HTR-8/SVneo (cell line): Measurements from ENCODE around the gene SKOR2.

Experiments used
- DNase-seq: peaks from one replicate; pipeline ENCODE4 v3.0.0; 2011; ENCODE audit warnings: low spot score, mixed read lengths; ENCODE audit not compliant: insufficient read length
- FAIRE-seq: peaks from 2 replicates; lab custom pipeline; 2011; peaks lifted over from hg19 to GRCh38; lab: Jason Lieb, UNC

SKOR2 gene

DNA sequence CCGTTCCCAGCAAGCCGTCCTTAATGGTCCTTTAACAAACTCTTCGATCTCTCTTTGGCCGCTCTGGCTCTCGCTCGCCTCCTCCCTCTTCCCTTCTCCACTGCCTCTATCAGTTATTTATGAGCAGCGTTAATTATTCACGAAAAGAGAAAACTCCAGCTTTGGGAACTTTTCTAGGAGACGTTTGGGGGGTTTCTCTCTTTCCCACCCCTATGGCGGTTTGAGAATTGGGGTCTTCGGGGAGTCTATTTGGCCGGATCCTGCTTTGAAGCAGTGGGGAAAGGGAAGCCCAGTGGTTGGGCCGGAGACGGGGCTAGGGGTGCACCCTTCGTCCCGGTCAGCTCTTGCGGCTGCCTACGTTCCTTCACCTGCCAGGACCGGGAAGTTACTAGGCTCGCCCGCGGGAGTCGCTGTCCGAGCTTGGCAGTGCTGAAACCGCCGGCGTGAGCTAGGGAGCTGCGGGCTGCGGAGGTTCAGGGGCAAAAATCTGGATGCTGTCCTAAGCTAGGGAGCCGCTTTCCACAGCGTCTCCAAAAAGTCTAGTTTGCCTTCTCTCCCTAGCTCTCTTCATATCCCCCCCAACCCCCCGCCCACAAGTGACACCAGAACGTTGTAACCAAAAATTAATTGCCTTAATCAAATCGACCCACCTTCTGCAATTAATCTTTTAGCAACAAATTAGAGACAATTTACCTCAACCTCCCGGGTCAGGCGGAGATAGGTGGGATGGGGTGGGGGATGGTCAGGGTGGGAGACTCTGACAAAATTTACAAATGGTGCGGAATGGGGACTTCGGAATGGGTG lies 8.9 kb upstream of the SKOR2 start:
- peak; percentile 29 for DNase-seq
- FAIRE-seq, result no peak

DNA sequence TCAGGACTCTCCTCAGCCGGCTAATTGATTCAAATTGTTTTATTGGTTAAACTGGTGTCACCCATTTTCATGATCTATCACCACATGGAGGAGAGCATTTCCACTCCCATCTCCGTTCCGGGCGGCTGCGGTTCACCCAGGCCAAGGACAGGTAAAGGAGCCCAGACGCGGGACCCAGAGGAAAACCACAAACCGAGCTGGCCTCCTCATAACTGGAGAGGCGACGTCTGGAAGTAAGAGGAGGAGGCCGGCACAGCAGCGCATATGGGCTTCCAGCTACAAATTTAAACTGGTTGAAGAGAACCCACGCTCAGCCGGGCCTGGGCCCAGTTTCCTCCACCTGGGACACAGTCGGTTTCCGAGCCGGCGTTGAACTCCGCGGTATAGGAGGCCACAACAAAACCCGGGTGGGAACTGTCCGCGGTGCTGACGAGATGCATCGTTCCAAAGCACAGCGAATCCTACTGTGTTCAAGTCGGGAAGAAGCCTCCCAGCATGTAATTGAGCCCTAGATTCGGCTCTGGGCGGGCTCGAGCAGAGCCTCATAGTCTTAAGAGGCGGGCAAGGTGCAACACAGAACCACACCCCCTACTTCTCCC lies 3.0 kb upstream of the SKOR2 start:
- peak; percentile 10 for DNase-seq
- FAIRE-seq, result no peak

DNA sequence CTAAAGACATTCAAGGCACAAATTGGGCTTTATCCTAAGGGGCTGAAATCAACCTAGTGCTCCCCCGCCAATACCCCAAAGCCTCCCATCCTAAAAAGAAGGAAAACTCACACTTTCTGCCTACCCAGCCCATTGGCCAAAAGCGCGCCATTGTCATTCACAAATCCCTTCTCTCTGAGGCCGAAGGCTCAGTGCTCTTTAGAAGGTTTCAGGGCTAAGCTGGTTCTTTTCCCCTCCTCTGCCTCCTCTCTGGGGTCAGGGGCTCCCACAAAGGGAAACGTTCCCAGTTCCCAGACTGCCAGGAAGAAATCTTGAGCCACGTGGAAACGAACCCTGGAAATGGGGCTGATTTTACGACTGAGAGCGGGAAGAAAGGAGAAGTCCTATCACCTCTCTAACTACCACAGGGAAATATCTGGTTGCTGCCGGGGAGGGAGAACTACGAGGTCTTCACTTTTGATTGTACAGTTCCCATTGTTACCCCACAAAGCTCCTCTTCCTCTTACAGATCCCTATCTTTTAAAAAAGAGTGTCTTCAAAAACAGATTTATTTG lies 1.7 kb upstream of the SKOR2 start:
- FAIRE-seq (no peak), DNase-seq (no peak)

DNA sequence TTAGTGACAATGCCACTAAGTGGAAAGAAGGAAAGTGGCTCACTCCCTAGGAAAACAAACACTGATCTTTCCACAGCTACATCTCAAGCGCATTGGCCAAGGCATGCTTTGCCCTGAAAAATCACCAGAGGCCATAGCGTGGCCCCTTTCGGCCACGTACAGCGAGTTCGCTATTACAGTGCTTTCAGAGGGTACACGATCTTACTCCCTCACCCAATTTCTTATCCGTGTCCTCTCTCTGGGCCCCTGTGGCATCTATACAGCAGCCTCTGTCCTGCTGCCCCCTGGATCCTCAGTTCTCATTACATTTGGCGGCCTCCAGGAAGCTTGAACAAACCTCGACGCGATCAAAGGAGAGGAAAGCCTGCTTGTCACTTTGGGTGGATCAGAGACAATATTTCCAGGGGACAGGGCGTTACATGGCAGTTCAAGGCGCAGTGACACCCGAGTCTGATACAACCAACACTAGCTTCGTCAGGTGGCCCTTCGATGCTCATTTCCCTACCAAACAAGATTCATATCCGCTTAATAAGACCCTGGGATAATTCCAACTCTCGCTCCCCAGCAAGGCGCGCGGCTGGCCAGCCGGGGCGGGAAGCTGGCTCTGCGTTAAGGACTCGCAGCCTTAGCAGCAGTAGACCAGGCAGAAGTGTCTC lies 941 bp downstream of the SKOR2 start:
- DNase-seq (no peak), FAIRE-seq (no peak)

DNA sequence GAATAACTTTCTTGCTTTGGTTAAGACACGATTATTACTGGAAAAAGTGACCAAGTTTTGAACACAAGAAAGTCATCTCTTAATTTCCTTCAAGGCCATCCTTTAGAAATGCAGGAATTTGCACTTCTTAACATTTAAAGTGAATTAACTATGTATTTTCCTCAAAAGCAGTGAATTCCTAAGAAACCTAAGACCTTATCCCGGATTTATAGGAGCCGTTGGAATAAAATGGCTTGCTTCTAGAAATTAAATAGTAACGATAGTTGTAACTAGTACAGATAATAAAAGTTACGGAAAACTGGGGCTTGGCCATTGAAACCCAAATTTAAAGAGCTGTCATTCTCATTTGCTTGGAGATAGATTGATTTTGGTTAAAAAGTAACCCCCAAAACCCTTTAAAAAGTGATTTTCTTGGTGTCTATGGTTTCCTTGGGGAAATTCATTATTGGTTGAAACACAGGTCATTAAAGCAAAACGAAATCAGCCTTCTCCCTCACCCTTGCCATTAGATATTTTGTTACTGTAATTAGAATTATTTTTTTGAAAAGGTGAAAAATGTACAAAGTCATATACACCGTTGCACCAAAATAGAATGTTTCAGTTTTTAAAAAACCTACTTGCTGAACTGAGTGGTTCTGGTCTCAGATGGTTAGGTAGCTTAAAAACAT lies 2.0 kb downstream of the SKOR2 start:
- FAIRE-seq, result no peak

DNA sequence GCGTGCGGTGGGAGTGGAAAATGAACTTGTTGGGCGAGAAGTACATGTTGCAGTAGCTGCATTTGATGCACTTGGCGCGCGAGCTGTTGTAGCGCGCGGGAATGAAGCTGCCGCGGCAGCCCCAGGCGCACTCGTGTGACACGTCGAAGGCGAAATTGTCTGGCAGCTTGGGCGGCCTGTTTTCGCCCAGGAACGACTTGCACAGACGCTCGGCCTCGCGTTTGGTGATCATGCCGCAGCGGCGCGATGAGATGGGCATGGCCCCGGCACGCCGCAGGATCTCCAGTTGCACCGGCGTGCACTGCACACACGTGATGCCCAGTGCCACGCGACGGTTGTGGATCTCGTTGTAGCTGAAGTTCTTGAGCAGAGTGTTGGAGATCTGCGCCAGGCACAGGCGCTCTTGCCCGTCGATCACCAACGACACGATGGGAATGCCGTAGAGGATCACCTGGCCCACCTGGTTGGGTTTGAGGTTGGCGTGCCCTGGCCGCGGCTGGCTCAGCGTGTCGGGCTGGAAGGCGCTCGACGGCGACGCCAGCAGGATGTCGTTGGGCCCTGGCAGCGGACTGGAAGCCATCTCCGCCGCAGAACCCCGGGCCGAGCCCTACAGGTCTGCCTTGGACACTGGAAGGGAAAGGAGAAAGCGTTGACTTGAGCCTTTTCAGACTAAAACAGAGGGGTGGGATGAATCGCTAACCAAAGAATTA lies 2.7 kb downstream of the SKOR2 start:
- FAIRE-seq (no peak), DNase-seq (no peak)

More for the DNA sequence above, 2.0 kb downstream of the SKOR2 start:
- DNase-seq, result no peak

DNA sequence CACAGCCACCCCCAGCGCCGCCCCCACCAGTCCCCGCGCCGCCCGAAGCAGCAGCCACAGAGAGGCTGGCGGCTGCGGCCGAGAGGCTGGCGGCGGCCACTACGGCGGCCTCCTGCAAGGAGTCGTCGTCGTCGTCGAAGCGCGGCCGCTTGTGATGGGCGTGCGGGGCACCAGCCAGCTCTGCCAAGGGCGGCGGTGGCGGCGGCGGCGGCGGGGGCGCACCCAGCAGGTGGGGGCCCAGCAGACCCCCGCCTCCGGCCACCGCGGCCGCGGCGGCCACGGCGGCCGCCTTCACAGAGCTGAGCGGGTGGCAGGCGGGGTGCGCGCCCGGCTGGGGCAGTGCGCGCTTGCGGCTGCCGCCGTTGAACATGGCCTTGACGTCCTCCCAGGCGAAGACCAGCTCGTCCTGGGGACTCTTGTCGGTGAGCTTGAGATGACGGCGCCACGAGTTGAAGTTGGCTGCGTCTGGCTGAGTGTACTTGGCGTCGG lies 3.3 kb downstream of the SKOR2 start:
- DNase-seq, result no peak
- no peak for FAIRE-seq

DNA sequence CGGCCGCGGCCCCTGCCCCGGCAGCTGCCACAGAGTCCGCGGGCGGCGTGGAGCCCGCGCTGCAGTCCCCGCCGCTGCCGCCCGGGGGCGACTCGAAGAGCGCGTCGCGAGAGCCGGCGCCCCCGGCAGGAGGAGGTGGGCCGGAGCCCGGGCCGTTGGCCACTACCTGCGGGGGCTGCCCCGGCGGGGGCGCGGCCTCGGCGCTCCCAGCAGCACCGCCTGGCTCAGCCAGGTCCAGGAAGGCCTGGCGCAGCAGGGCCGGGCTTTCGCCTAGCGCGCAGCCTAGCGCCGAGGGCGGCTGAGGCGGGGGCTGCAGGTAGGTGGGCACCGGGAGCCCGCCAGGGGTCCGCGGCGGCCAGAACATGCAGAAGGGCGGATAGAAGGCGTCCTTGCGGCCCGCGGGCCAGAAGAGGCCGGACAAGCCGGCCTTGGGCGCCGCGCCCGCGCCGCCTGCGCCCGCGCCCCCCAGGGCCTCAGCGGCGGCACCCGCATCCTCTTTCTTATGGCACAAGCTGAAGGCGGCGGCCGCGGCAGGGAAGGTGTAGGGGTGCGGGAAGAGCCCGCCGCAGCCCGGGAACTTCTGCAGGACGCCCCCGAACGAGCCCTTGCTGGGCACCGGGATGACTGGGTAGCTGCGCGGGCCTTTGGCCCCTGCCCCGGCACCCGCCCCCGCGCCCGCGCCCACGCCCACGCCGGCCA lies 3.9 kb downstream of the SKOR2 start:
- DNase-seq, result no peak
- no peak for FAIRE-seq

DNA sequence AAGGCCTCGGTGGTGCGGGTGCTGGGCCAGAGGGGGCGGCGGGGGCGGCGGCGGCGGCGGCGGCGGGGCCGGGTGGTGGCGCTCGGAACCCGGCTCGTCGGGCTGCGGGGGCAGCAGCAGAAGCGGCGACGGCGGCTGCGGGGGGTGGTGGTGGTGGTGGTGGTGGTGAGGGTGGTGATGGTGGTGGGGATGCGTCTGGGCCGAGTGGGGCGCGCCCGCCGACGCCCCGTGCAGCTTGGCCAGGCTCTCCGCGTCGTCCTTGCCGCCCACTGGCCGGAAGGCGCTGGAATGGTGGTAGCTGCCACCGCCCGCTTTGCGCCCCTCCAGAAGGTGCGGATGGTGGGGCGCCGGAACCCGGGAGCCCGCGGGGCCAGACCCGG lies 4.4 kb downstream of the SKOR2 start:
- no peak for FAIRE-seq
- DNase-seq, result no peak

DNA sequence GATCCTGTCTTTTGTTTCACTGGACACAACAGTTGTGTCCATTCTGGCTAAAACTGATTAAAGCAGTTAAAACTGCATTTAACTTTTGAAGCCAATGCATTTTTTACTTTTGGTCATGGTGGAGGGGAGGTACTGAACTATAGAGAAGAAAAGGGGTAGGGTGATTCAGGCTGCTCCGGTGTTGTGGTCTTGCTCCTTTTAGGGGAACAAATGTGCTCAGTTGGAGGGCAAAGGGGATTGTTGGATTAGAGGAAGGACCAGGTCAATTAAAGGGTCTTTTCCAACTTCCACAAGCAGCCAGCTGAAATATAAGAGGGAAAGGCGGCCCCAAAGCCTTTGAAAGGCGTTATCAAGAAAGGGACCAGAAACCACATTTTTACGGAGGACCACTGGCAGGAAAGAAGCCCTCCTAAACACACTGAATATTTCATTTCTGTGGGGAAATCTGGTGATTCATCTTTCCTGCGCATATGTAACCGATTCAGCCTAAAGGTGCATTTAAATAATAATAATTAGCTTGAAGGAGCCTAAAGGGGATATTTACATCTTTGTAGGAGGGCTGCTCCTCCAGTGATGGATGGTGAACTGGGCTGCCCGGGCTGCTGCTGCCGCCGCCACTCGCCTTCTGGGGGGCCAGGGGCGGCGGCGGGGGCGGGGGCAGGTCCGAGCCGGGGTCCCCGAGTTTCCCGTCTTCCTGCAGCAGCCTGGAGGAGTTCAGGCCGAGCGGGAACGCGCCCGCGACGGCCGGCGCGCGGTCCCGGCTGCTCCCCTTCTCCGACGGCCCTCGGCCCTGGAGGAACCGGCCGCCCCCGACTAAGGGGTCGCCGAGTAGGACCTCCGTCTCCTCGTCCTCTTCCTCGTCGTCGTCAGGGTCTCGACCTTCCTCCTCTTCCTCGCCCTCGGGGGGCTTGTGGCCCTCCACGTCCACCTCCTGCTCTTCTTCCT lies 5.2 kb downstream of the SKOR2 start:
- FAIRE-seq (no peak), DNase-seq (no peak)

DNA sequence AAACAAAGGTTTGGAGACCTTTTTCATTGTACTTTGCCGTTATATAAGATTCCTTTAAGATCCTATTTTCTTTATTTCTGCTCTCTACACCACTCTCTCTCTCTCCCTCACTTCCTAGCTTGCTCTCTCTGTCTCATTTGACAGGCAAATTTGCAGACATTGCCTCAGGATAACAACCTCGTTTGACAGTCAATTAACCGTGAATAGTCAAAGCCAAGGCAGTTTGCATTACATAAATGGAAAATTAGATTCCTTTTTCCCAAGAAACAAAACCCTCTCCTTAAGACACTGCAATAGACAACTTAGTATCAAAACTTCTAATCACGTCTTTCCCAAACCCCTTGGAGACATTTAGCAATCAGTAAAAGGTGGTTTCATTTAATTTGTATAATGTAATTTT lies 7.4 kb downstream of the SKOR2 start:
- DNase-seq, result no peak

DNA sequence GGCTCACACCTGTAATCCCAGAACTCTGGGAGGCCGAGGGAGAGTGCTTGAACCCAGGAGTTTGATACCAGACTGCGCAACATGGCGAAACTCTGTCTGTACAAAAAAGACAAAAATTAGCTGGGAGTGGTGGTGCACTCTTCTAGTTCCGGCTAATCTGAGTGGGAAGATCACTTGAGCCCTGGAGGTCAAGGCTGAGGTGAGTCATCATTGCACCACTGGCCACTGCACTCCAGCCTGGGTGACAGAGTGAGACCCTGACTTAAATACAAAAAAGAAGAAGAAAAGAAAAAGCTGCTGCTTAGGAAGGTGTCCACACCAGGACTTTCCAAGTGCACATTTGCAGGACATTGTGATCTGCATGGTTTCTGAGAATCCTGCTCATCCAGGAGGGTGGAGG lies 16.4 kb downstream of the SKOR2 start:
- FAIRE-seq, result no peak
- DNase-seq, result no peak

More for the DNA sequence above, 7.4 kb downstream of the SKOR2 start:
- FAIRE-seq, result no peak

DNA sequence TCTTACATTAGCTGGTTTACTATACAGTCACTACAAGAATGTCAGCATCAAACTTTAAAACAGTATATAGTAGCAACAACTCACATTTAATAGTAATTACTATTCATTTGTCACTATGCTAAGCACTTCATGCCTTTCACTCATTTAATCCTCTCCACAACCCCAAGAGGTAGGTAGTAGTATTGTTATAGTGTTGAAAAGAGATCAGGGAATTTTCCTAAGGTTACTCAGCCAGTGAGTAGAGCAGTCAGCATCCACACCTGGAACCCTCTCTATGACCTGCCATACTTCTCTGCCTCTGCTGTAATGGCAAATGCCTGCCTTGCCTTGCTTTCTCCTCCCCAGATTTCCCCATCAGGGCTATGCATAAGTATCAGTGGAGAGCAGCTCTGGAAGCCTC lies 24.8 kb downstream of the SKOR2 start:
- FAIRE-seq (no peak), DNase-seq (no peak)

DNA sequence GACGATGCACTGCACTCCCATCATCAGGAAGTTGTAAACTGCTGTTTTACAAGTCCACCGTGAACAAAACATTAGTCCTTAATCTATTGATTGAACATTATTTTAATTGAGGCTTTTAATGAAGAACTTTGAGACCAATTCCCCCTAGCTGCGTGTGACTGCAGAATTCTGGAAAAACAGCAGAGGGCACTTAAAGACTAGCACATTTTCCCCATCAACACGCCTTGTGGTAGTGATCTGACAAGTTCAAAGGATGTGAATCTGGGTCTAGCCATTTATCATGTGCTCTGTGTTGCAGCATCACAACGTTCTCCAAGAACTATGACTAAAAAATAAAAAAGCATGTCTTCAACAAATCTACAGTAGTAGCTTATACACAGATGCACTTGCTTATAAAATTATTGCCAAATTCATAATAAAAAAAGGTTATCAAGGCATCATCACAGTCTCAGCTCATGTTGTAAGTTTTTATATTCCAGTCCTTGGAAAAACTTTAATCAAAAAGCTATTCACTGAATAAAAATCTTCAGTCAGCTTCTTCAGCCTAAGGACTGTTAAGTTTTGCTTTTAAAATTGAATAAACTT lies 35.8 kb downstream of the SKOR2 start:
- DNase-seq, result peak; percentile 14
- FAIRE-seq, result no peak

DNA sequence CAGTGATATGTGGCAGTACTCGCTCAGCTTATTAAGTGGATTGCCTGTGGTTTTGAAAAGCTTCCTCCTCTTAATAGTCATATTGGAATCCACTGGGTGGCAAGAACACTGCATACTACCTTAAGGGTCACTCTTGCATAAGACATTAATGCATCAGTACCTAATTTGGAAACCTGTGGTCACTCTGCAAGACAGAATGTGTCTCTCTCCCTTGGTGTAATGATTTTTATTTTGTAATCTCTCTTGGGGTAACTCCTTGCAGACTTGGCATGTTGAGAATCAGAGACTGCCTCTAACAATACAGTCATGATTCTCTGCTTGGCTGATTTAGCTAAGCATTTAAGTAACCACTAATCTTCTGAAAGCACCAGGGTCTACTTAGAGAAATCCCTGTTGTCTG lies 42.3 kb downstream of the SKOR2 start:
- FAIRE-seq, result no peak
- no peak for DNase-seq

DNA sequence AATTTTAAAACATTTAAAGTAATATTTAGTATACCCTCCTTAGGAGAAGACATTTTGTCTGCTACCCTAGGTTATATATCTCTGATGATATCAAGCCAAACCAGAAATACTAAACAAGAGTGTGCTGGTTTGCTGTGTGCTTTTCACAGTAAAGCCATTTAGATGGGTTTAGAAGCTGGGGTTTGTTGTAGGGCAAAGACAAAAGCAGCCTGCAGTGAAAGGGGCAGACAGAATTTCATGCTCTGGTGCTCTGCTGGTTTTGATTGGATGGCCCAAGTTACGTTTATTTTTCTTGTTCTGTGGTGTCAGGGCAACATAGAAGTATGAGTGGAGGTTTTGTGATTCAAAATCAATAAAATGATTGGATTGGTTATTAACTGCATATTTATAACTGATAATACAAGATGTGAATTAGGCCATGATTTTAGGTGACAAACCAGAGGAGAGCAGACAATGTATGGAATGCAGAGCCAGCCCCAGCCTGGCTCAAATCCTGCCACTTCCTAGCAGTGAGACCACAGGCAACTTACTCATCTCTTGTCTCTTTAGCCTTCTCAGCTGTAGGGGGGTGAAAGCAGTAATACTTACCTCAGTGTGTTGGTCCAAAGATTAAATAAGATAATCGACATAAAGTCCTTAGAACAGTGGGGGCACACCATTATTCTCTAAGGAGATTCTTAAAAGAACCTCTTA lies 44.4 kb downstream of the SKOR2 start:
- FAIRE-seq (no peak), DNase-seq (no peak)

DNA sequence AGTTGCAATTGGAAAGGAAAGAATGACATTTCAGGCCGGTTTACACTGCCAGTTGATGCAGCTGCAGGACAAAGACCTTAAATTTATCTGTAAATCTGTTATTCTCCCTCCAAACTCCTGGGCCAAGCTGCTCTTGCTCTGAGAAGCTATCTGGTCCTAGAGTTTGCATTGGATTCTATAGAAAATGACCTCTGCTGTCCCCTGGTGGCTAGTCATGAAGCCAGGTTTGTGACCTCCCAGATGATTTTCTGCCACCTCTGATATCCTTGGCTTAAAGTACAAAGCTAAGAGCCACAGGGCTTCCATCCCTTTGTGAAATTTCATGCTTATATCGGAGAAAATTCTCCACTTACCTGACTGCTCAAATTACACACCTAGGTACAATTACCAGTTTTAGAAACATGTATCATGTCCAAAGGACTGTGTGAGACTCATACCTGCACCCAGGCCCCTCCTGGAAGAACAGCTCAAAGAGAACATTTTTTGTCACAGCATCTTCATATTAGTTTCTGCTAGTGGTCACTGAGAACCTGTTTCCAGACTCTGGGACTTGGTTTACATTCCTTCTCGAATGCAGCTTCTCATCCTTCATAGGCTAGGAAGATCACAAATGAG lies 46.4 kb downstream of the SKOR2 start:
- peak; percentile 5 for DNase-seq

More for the DNA sequence above, 46.4 kb downstream of the SKOR2 start:
- no peak for FAIRE-seq
